A172 (cell line): ENCODE results near the gene VCX. TPM values are rescaled to one million over a fixed set of nuclear protein-coding genes. Genes with fewer than 3 reads are reported as not detected.
"Not testable (repeated sequence)": the region's sequence is repeated elsewhere in the genome, so short reads cannot be mapped to it uniquely, and the experiment has no call there.

ENCODE experiments used
- DNase-seq: peaks from one replicate; pipeline ENCODE4 v3.0.0-alpha.2; 2015; ENCODE audit warnings: low spot score
- total RNA-seq: library from RNA; depleted of rRNA; stranded (reverse); fragments of >200 nt; shearing (Covaris generic); gene quantifications from 2 replicates; pipeline ENCODE4 v1.2.3, GENCODE V29; 2014; rRNA removed

Gene VCX
- total RNA-seq, result 2.8 and 9.0 TPM in 2 replicates

- not testable (repeated sequence) for DNase-seq
Measured at GRCh38 chrX:7842871-7843270, at the start of gene VCX. TSS of gene VCX (plus strand) at chrX:7843171. CDS start at chrX:7843204, 33 bp downstream.

DNA sequence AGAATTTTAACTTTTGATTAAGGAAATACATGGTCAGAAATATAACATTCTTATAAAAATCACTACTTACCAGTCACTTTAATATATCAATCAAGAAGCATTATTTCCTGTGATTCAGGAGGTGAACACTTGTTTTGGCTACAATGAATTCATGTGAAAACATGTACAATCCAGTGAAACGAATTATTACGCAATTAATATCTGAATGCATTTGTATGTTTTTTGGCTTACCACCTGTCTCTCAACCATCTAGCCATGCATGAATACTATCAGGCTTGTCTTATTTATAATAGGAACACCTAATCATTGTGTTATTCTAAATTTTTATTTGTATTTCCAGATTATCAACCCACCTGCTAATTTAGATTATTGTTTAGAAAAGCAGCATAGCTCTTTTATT lies 44.6 kb upstream of the VCX start:
- DNase-seq, result no peak

- no peak for DNase-seq
Measured at GRCh38 chrX:7801711-7802110, 41.3 kb upstream of the VCX start.

- DNase-seq, result no peak
Measured at GRCh38 chrX:7815166-7815805, 27.7 kb upstream of the VCX start.

GRCh38 chrX:7828594-7828993 lies 14.4 kb upstream of the VCX start:
- DNase-seq, result peak; percentile 3

GRCh38 chrX:7841084-7841805 lies 1.7 kb upstream of the VCX start:
- DNase-seq, result no peak

DNA sequence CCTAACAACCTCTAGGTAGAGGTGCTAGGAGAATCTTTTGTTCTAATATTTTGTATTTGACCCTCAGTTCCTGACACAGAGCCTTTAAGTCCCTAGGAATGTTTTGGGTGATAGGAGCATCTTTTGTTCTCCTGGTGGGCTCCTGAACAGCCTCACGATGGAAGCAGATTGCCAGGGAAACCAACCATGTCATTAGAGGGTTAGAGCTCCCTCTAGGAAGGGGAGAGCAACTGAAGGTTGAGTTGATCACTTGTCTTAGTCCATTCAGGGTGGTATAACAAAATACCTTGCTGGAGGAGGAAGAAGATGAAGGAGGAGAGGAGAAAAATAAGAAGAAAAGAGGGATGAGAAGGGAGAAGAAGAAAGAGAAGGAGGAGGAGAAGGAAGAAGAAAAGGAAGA lies 9.2 kb downstream of the VCX start:
- no peak for DNase-seq

DNA sequence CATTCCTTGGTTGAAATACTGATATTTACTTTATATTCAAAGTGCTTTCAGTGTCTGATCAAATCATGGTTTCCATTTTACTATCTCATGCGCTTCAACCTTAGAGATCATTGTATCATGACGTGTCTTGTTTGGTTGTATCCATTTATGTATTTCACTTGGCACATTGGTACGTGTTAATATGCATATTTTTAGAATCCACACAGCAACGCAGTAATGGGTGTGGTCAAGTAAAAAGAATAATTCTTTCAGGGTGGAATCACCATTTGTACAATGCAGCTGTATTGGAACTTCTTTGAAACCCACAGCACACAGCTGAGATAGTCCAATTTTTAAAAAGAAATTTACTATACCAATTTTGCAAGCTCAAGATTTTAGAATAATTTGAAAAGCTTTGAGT lies 29.1 kb downstream of the VCX start:
- DNase-seq, result no peak

DNA sequence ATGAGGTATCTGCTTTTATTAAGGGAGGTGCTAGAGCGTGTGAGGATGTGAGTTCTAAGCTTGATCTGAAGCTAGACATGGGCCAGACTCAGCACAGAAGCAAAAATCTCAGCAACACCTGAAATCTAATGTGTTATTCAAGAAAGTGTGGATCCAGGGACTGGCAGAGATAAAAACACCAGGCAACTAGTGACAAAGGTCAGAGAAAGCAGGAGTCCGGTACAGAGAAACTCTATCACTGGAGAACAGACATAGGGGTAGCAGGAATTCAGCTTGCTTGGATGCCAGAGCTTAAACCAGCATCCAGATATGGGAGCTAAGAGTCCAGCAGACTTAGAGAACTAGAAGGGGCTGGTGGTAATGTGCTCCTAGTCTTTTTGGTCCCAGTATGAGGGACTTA lies 34.0 kb downstream of the VCX start:
- no peak for DNase-seq

GRCh38 chrX:7889135-7889534 lies 46.2 kb downstream of the VCX start:
- peak; percentile 11 for DNase-seq

DNA sequence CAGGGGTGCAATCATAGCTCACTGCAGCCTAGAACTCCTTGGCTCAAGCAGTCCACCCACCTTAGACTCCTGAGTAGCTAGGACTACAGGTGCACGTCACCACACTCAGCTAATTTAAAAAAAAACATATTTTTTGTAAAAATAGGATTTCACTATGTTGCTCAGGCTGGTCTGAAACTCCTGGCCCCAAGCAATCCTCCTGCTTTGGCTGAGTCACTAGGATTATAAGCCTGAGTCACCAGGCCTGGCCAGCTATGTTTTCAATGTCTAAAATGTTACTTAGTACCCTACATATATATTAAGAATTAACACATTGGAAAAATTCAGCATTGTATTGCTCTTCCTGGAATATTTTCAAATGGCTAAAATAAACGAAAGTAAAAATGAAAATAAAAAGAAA lies 46.7 kb downstream of the VCX start:
- peak; percentile 7 for DNase-seq

GRCh38 chrX:7891928-7892327 lies 49.0 kb downstream of the VCX start:
- DNase-seq, result no peak

Other genes with a start within 250 kb of the VCX start
- gene PNPLA4, start 84.2 kb downstream of the VCX start, total RNA-seq, result not detected in 2 replicates